Osteocyte (in vitro differentiated cells): ENCODE measurements around the gene COL7A1. TPM values are rescaled to one million over a fixed set of nuclear protein-coding genes. Genes with fewer than 3 reads are reported as not detected.
"Not testable (repeated sequence)": the region's sequence is repeated elsewhere in the genome, so short reads cannot be mapped to it uniquely, and the experiment has no call there.

Experiments used
- DNase-seq: peaks from one replicate; pipeline ENCODE4 v3.0.0; 2021; ENCODE audit warnings: mixed read lengths; ENCODE audit not compliant: unreplicated experiment; ENCODE audit errors: extremely low spot score
- H3K27ac Mint-ChIP-seq: one replicate; pipeline ENCODE4 v1.8.0; 2021; ENCODE audit warnings: mild to moderate bottlenecking, mixed read lengths; ENCODE audit not compliant: unreplicated experiment
- H3K27me3 Mint-ChIP-seq: one replicate; pipeline ENCODE4 v1.8.0; 2021; ENCODE audit warnings: mixed read lengths; ENCODE audit not compliant: unreplicated experiment
- H3K36me3 Mint-ChIP-seq: one replicate; pipeline ENCODE4 v1.8.0; 2021; ENCODE audit warnings: mixed read lengths; ENCODE audit not compliant: unreplicated experiment
- H3K4me1 Mint-ChIP-seq: one replicate; pipeline ENCODE4 v1.8.0; 2021; ENCODE audit warnings: mixed read lengths; ENCODE audit not compliant: unreplicated experiment
- H3K4me3 Mint-ChIP-seq: one replicate; pipeline ENCODE4 v1.8.0; 2021; ENCODE audit warnings: mild to moderate bottlenecking, moderate library complexity, mixed read lengths; ENCODE audit not compliant: unreplicated experiment
- H3K9me3 Mint-ChIP-seq: one replicate; pipeline ENCODE4 v1.8.0; 2021; ENCODE audit warnings: mixed read lengths; ENCODE audit not compliant: unreplicated experiment
- total RNA-seq: library from RNA; stranded (reverse); gene quantifications from 2 replicates; pipeline ENCODE4 v1.2.1, GENCODE V29; 2021
- TF ChIP-seq, protein P1 (sequence below): fragments of 200-600 bp; sonication (generic); IDR thresholded peaks from 2 replicates; pipeline ENCODE4 v1.5.0; 2021; ENCODE audit warnings: antibody characterized with exemption, mild to moderate bottlenecking, moderate library complexity

Gene COL7A1
- total RNA-seq, 1 donor from 2014 or later: 16.6 TPM

DNA sequence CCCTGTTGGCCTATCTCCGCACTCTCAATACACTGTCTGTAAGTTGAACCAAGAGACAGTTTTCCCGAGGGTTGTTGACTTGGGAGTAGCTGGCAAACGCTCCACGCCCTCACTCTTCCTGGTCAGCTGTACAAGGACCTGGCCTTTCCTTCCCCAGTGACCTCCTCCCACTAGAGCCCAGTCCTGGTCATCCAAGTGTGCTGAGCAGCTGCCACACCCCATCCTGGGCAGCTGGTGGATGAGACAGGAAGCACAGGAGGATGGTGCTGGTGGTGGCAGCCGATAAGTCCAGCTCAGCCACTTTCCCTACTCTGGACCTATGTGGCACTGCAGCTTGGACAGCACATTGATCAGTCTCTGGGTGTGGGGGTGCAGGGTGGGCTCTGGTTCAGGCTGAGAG is 58.3 kb downstream of the COL7A1 start:
- Mint-ChIP-seq H3K9me3 (no peaks in the 10 kb centered on the region), H3K4me1 (no peaks in the 10 kb centered on the region), H3K36me3 (peaks cover 26% of the 10 kb centered on the region), H3K4me3 (no peak overlapping the region), H3K27me3 (no peaks in the 10 kb centered on the region), H3K27ac (no peak overlapping the region)
- TF ChIP-seq, protein P1, sequence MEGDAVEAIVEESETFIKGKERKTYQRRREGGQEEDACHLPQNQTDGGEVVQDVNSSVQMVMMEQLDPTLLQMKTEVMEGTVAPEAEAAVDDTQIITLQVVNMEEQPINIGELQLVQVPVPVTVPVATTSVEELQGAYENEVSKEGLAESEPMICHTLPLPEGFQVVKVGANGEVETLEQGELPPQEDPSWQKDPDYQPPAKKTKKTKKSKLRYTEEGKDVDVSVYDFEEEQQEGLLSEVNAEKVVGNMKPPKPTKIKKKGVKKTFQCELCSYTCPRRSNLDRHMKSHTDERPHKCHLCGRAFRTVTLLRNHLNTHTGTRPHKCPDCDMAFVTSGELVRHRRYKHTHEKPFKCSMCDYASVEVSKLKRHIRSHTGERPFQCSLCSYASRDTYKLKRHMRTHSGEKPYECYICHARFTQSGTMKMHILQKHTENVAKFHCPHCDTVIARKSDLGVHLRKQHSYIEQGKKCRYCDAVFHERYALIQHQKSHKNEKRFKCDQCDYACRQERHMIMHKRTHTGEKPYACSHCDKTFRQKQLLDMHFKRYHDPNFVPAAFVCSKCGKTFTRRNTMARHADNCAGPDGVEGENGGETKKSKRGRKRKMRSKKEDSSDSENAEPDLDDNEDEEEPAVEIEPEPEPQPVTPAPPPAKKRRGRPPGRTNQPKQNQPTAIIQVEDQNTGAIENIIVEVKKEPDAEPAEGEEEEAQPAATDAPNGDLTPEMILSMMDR: no peak
- DNase-seq: no peak

DNA sequence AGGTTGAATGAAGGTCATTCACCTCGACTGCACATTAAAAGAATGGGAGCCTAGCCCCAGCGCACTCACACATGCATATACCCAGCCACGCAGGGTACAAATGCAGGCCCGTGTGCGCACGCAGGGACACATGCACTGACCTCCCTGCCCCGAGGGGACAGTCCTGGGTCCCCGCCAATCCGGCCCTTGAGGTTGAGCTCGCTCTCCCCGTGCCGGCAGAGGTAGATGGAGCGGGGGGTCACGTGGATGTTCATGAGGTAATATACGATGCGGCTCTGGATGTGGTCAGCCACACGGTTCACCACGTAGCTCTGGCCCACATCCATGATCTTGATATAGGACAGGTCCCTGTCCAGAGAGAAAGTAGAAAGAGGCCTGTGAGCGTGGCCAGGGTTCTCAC is 59.0 kb downstream of the COL7A1 start:
- no peak for DNase-seq
- TF ChIP-seq, protein P1: no peak
- Mint-ChIP-seq H3K36me3 (peaks cover 26% of the 10 kb centered on the region), H3K4me1 (no peaks in the 10 kb centered on the region), H3K9me3 (no peaks in the 10 kb centered on the region), H3K27me3 (no peaks in the 10 kb centered on the region), H3K27ac (no peak overlapping the region), H3K4me3 (no peak overlapping the region)

DNA sequence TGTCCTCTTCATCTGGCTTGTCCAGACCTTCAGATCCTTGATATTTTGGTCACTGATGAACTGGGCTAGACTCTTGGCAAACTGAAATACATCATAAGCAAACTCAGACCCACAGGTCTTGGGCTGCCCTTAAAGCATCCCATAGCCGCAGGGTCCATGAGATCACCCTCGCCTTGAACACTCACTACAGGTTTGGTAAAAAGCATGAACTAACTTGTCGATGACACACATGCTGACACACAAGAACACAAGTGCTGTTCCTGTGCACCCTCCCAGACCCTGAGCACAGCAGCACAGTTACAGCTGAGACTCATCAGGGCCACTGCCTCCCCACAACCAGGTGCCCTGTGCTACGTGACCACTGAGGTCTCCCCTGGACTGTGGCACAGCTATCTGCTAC is 59.6 kb downstream of the COL7A1 start:
- Mint-ChIP-seq H3K9me3 (no peaks in the 10 kb centered on the region), H3K4me1 (no peaks in the 10 kb centered on the region), H3K4me3 (no peak overlapping the region), H3K36me3 (peaks cover 26% of the 10 kb centered on the region), H3K27me3 (no peaks in the 10 kb centered on the region), H3K27ac (no peak overlapping the region)
- no peak for DNase-seq
- TF ChIP-seq, protein P1: no peak

DNA sequence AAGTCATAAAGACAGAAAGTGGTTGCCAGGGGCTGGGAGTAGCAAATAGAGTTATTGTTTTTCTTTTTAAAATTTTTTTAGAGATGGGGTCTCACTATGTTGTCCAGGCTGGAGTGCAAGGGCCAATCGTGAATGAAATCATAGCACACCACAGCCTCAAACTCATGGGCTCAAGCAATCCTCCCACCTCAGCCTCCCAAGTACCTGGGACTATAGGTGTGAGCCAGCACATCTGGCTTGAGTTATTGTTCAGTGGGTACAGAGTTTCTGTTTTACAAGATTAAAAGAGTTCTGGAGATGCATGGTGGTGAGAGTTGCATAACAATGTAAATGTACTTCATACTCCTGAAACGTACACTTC is 62.2 kb downstream of the COL7A1 start:
- Mint-ChIP-seq H3K4me3 (no peak overlapping the region), H3K4me1 (no peaks in the 10 kb centered on the region), H3K9me3 (no peaks in the 10 kb centered on the region), H3K36me3 (peaks cover 27% of the 10 kb centered on the region), H3K27me3 (no peaks in the 10 kb centered on the region), H3K27ac (no peak overlapping the region)
- DNase-seq: no peak
- TF ChIP-seq, protein P1: no peak

DNA sequence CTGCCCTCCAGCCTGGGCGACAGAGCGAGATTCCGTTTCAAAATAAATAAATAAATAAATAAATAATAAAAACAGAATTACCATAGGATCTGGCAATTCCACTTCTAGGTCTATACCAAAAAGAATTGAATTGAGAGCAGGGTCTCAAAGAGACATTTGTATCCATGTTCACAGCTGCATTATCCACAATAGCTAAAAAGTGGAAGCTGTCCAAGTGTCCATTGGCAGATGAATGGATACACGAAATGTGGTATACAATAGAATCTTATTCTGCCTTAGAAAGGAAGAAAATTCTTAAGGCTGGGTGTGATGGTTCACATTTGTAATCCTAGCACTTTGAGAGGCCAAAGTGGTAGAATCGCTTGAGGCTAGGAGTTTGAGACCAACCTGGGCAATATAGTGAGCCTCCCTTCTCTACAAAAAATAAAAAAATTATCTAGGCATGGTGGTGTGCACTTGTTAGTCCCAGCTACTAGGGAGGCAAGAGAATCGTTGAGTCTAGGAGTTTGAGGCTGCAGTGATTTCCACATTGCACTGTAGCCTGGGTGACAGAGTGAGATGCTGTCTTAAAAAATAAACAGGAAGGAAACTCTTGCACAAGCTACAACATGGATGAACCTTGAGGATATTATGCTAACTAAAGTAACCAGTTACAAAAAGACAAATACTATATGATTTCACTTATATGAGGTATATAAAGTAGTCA is 62.7 kb downstream of the COL7A1 start:
- Mint-ChIP-seq H3K4me3 (no peak overlapping the region), H3K27me3 (no peaks in the 10 kb centered on the region), H3K4me1 (no peaks in the 10 kb centered on the region), H3K27ac (no peak overlapping the region), H3K36me3 (peaks cover 27% of the 10 kb centered on the region), H3K9me3 (no peaks in the 10 kb centered on the region)
- no peak for DNase-seq
- TF ChIP-seq, protein P1: no peak

DNA sequence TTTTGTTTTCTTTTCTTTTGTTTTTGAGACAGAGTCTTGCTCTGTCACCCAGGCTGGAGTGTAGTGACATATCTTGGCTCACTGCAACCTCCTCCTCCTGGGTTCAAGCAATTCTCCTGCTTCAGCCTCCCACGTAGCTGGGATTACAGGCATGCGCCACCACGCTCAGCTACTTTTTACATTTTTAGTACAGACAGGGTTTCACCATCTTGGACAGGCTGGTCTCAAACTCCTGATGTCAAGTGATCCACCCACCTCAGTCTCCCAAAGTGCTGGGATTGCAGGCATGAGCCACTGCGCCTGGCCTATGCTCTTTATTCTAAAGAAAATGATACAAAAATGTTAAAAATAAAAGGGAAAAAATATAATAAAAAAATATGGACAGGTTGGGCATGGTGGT is 64.4 kb downstream of the COL7A1 start:
- H3K4me3 Mint-ChIP-seq, H3K27me3 Mint-ChIP-seq, H3K9me3 Mint-ChIP-seq, H3K4me1 Mint-ChIP-seq, DNase-seq, H3K27ac Mint-ChIP-seq: not testable (repeated sequence)
- H3K36me3 Mint-ChIP-seq: peaks cover 21% of the 10 kb centered on the region
